Stimulated activated CD8-positive, alpha-beta memory T cell treated with anti-CD3 and anti-CD28 coated beads, Interleukin-7, amount 100 ng/mL, for 24 hours (primary cell): ENCODE results near the gene GABRB3.

ENCODE experiments used
- DNase-seq: peaks from one replicate; pipeline ENCODE4 v3.0.0-alpha.2; 2020; ENCODE audit warnings: low read depth

The GABRB3 gene

GRCh38 chr15:26551473-26551872, 221.4 kb downstream of the GABRB3 start:
- DNase-seq, result no peak

DNA sequence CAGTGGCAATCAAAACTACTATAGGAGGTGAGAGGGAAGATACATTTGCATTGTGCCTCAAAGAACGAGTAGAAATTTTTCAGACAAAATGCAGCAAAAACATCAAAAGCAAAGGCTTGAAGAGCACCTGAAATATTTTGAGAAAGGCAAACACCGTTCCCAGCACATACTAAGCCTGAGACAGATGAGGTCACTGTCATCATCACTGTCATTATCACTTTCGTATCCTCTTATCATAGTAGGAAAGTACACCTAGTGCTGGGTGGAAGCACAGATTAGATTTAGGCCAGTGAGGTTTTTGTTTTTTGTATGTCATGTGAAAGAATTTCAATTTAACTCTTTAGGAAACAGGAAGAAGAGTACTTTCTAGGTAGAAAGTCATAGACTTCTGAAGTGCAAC, 222.0 kb downstream of the GABRB3 start:
- no peak for DNase-seq

DNA sequence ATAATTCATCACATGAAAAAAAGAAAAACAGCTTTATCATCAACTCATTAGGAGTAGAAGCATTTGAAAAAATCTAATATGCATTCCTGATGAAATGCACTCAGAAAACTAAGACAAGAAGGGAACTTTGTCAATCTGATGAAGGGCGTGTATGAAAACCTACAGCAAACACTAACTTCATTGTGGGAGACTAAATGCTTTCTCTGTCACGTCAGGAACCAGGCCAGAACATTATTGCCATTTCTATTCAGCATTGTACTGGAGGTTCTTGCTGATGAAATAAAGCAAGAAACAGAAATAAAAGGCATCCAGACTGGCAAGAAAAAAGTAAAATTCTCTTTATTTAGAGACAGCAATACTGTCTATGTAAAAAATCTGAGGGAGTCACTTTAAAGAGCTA, 235.2 kb downstream of the GABRB3 start:
- DNase-seq, result no peak

DNA sequence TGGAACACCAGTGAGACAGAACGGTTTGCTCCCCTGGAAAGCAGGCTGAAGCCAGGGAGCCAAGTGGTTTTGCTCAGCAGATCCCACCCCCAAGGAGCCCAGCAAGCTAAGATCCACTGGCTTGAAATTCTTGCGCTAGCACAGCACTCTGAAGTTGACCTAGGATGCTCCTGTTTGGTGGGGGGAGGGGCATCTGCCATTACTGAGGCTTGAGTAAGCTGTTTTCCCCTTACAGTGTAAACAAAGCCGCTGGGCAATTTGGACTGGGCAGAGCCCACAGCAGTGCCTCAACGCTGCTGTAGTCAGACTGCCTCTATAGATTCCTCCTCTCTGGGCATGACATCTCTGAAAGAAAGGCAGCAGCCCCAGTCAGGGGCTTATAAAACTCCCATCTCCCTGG, 241.4 kb downstream of the GABRB3 start:
- no peak for DNase-seq

- no peak for DNase-seq
These were observed 247.8 kb downstream of the GABRB3 start for GRCh38 chr15:26525096-26525495.

GRCh38 chr15:26521691-26522198, 251.1 kb downstream of the GABRB3 start:
- no peak for DNase-seq

DNA sequence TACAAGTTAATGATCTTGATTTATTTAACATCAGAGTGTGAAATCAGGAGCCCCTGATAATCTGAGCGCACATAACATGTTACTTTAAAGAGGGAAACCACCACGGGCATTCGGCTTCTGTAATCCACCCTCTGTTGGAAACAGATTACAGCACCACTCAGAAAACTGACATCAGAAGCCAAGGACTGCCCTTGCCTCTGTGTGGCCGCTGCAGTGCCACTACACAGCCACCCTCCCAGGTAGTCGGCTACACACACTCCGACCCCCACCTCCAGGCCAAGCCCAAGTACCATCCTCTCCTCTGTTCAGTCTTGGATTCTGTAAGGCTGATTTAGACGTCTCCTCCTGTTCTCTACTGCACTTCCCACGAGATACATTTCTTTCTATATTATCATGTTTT, 251.7 kb downstream of the GABRB3 start:
- DNase-seq, result no peak

- no peak for DNase-seq
These were observed 254.0 kb downstream of the GABRB3 start for GRCh38 chr15:26518885-26519284.

DNA sequence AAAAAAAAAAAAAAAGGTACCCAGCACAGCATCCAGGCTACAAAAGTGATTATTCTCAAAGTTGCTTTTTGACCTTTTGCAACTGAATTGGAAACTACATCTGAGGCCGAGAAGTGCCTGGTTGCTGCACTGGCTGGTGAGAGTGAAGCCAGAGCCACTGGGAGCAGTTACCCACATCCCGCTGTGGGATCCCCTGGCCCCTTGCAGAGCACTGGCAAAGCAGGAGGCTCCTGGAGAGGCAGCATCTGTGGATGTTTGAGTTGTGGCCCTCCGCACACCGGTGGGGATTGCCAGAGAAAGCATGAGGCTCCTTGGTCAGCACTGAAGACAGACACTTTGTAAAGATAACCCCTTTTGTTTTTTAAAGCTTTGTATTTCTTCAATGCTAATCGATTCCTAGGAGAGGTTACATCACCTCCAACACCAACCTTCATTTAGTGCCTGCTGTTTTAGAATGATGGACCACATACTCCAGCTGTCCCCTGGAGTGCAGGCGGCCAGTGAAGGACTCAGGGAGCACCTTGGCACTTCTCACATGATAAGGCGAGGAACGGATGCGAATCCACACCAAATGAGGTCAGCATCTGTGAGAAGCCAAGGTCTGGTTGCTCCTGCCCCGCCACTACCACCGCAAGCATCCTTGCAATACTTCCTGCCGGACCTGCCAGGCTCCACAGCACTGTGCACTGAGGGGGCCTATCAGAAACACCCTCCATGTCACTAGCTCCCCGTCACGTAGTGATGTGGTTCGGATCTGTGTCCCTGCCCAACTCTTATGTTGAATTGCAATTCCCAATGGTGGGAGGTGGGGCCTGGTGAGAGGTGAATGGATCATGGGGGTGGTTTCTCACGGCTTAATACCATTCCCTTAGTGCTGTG, 256.5 kb downstream of the GABRB3 start:
- no peak for DNase-seq

- no peak for DNase-seq
These were observed 268.9 kb downstream of the GABRB3 start for GRCh38 chr15:26504009-26504408.
